ENCODE results near the gene FUT7.

Gene FUT7

DNA sequence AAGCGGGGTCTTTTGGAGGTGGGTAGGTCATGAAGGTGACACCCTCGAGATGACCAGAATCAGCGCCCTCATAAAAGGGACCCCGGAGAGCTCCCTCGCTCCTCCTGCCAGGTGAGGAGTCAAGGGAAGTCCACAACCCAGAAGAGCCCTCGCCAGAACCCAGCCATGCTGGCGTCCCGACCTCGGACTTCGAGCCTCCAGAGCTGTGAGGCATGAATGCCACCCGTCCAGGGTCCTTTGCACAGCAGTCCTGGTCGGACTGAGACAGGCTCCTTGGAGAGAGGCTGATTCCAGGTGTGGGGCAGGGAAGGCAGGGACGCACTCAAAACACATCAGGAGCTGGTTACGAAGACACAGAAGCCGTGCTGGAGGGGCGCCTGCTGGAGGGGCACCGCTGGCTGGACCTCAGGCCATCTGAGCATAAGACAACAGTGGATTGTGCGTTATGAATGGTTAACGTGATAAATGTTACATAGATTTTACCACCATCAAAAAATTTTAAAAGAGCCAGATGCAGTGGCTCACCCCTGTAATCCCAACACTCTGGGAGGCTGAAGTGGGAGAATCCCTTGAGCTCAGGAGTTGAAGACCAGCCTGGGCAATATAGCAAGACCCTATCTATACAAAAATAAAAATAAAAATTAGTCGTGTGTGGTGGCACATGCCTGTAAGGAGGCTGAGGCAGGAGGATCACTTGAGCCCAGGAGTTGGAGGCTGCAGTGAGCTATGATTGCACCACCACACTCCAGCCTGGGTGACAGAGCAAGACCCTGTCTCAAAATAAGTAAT, 29.8 kb downstream of the FUT7 start:
- DNase-seq (ENCODE audit: low read depth) = no peak

- no peak for DNase-seq (ENCODE audit: low read depth)
These were observed 31.5 kb downstream of the FUT7 start for GRCh38 chr9:137000177-137000930.

DNA sequence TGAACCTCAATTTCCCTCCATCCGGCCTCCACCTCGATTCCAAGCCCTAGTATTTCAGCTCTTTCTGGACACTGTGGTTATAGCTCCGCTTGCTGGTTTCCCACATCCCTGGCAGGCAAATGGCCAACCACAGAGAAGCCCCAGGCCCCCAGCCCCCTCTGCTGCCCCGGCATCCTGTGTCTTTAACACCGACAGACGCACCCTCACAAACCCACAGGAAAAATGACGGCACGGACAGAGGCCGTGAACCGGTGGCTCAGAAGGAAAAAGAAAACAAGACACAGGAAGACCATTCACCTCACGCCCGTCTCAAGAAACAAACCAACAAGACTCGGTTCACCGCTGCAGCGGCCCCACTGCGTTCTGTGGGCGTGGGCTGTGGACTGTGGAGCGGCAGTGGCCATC, 34.1 kb downstream of the FUT7 start:
- no peak for DNase-seq (ENCODE audit: low read depth)

GRCh38 chr9:136997371-136997770, 34.5 kb downstream of the FUT7 start:
- no peak for DNase-seq (ENCODE audit: low read depth)

DNA sequence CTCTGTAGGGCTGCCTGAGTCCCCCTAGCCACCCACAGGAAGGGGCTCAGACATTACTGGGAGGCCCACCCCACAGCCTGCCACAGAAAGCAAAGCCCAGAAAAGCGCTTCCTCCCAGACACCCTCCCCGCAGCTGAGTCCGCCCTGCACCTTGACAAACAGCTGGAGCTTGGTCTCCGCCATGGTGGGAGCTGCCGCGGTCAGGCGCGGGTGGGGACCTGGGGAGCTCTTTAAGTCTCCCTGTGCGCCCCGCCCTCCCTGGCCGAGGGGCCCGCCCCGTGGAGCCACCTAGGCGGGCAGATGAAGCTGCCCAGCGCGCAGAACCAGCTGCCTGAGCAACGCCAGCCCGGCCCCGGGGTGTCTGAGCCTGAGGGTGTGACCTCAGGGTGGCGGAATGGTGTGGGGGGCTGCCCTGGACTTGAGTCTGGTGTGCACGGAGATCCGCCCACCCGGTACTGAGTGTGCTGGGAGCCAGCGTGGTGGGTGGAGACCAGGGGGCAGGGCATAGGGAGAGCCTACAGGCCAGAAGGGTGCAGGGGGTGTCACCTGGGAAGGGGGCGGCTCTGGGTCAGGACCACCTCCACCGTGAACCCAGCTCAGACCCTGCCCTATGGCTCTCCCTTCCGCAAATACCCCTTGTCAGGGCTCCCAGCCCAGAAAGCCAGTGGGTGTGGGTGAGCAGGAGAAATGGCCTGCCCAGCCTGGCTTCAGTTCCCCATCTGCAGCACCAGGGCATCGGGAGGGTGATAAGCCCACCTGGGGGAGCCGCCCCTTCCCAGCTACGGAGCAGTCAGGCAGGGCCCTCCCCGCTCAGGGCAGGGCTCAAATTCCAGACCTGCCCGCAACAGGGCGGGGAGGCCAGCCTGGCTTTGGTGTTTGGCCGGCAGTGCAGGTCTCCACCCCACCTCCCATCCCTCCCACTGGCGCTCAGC, 35.3 kb downstream of the FUT7 start, which contains the start of gene CLIC3:
TSS of gene CLIC3 (minus strand) at position 208 of the 932 bp plus-strand sequence. CDS start at position 183, 25 bp downstream.
- DNase-seq (ENCODE audit: low read depth) = peak; percentile 31

DNA sequence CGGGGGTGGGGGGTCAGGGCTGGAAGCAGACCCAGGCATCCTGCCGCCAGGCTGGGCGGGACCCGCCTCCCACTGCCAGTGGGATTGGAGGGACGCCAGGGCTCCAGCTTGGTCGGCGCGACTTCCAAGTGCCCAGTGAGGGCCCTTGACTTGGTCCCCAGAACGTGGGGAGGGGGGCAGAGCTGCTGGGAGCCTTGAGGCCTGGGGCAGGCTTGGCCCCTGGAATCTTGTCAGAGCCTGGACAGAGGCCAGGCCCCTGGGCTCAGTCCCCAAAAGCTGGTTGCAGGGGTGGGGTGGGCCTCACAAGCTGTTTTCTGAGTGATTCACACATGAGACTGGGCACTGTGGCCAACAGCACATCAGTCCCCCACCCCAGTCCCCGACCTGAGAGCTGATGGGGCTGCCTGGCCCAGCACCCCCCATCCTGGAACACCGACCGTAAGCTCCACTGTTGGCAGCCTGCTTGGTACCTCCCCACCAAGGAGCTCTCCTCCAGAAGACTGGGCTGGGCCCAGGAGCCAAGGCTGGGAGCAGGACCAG, 36.0 kb downstream of the FUT7 start:
- no peak for DNase-seq (ENCODE audit: low read depth)

- DNase-seq (ENCODE audit: low read depth) = no peak
These were observed 36.5 kb downstream of the FUT7 start for GRCh38 chr9:136995362-136995761.

GRCh38 chr9:136994888-136995230, 37.0 kb downstream of the FUT7 start:
- DNase-seq (ENCODE audit: low read depth) = no peak

DNA sequence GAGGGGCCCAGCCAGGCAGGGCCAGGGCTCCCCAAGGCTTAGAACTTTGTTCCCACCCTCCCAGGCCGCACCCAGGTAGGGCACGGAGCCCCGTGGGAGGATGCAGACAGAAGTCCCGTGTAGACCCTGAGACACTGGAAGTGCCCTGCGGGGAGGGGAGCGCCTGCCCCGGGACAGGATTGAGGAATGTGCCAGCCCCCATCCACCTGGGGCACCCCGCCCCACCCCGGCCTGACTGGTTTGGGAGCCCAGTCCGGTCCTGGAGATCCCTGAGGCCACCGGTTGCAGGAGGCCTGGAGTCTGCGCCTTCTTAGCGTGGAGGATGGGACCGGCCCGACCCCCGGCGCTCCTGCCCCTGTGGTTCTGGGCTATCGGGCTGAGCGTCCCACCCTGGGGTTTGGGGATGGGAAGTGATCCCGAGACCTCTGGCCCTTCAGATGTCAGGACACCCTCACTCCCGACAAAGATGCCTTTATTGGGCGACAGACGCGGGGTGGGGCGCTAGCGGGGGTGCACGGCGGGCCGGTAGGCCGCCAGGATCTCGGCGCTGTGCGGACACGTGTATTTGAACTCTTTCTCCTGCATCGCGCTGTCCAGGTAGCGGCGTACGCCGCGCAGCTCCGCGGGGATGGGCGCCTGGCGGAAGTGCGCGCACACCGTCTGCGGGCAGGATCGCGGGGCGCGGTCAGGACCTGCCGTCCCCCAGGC, 37.6 kb downstream of the FUT7 start:
- DNase-seq (ENCODE audit: low read depth) = no peak

GRCh38 chr9:136992819-136993369, 39.0 kb downstream of the FUT7 start:
- DNase-seq (ENCODE audit: low read depth) = no peak

GRCh38 chr9:136991993-136992818, 39.7 kb downstream of the FUT7 start, which contains the start of gene PAXX:
PAXX (plus strand) TSS chr9:136992422; CDS start chr9:136992444, 22 bp downstream.
- peak; percentile 97 for DNase-seq (ENCODE audit: low read depth)

DNA sequence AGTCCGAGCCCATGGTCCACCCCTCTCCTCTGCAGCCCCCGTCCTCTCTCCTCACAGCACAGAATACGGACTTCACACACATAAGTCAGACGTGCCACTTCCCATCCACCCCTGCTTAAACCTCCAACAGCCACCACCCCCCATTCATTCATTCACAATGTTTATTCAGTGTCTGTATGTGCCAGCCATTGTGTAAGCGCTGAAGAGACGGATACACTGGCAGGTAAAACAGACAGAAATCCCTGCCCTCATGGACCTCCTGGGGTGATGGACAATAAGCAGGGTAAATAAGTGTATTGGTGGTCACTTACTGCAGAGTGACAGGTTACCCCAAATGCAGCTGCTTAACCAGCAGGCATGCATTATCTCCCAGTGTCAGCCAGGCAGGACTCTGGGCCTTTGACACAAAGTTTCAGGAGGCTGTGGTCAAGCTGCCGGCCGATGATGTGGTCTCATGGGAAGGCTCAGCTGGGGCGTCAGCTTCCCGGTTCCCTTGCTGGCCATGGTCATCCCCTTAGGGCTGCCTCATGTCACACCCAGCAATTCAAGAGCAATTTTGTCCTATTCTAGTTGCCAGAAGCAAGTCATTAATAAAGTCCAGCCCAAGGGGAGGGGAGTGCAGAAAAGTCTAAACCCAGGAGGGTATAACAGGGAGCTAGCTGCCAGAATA, 41.5 kb downstream of the FUT7 start:
- no peak for DNase-seq (ENCODE audit: low read depth)

DNA sequence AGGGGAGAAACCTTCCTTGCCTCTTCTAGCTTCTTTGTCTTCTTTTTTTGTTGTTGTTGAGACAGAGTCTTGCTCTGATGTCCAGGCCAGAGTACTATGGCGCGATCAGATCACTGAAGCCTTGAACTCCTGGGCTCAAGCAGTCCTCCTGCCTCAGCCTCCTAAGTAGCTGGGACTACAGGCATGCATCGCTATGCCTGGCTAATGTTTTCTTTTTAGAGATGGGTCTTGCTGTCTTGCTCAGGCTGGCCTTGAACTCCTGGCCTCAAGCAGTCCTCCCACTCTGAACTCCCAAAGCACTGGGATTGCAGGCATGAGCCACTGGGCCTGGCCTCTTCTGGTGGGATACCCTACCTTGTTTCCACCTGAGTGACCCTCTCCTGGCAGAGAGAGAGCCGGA, 43.0 kb downstream of the FUT7 start:
- no peak for DNase-seq (ENCODE audit: low read depth)

DNA sequence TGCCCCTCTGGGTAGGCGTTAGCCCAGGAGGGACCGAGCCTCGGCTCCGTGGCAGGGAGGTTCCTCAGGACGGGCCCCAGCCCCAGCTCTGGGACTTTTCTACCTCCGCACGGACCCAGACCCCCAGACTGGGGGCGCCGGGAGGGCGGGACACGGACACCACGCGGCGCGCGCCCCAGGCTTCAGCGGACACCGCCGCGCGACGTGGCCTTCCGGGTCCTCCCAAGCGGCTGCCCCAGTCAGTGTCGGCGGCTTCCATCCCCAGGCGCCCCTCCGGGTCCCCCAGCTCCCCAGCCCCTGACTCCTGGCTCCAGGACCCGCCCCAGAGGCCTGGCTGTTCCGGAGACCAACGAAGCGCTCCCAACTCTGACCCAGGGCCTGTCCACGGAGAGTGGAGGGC, 46.0 kb downstream of the FUT7 start:
- DNase-seq (ENCODE audit: low read depth) = no peak

- no peak for DNase-seq (ENCODE audit: low read depth)
These were observed 46.8 kb downstream of the FUT7 start for GRCh38 chr9:136985027-136985602.

DNA sequence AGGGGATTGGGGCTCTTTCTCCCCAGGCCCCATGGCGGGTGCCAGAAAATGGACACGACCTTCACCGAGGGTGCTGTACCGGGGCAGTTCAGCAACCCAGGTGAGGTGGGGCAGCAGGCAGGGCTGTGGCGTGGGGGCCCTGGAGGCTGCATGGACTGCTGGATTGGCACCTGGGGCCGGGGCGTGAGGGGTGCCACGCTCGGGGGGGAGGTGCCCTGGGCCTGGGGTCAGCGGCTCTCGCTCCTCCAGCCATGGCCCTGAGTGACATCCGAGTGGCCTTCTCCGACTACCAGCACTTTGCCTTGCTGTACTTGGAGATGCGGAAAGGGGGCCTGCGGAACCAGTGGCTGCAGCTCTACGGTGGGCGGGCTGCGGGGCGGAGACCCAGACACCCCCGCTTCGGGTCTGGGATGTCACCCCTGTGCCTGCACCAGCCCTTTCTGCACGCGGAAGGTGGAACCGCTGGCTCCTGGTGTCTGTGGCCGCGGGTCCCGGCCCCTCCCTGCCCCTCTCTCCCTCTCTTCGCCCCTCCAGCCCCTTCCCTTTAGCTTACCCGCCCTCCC, 47.3 kb downstream of the FUT7 start:
- DNase-seq (ENCODE audit: low read depth) = no peak

DNA sequence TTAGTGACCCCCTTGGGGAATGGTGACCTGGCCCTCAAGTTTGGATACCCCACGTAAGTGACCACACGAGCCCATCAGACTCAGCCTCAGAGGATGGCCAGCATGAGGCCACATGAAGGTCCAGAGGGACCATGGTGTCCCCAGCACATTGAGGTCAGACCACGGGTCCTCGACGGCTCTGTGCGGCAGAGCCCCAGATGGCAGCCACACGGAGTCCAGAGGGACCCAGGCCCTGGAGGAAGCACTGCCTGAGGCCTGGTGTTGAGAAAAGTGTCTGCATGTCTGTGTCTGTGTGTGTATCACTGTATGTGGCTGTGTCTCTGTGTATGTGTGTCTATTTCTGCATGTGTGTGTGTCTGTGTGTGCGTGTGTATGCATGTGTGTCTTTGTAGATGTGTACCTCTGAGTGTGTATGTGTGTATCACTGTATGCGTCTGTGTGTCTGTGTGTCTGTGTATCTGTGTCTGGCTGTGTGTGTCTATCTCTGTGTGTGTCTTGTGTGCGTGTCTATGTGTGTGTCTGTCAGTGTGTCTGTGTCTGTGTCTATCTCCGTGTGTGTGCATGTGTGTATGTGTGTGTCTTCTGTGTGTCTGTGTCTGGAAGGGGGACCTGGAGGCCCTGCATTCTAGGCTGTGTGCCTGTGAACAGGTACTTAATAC, 48.1 kb downstream of the FUT7 start:
- no peak for DNase-seq (ENCODE audit: low read depth)

GRCh38 chr9:136983167-136983566, 48.7 kb downstream of the FUT7 start:
- DNase-seq (ENCODE audit: low read depth) = no peak
